KMS-11 (cell line): ENCODE measurements around the gene PLD4.

Source experiments
- H2AFZ ChIP-seq: fragments of 200-600 bp; sonication (generic); 2 replicates; pipeline ENCODE4 v1.6.1; 2016; ENCODE audit warnings: antibody characterized with exemption, mixed run types, low read depth
- H3K27ac ChIP-seq: fragments of 200-600 bp; sonication (generic); 2 replicates; pipeline ENCODE4 v1.6.1; 2016; ENCODE audit warnings: mild to moderate bottlenecking, mixed run types
- H3K27me3 ChIP-seq: fragments of 200-600 bp; sonication (generic); 2 replicates; pipeline ENCODE4 v1.6.1; 2017; ENCODE audit warnings: mild to moderate bottlenecking, low read depth, mixed run types, moderate library complexity; ENCODE audit not compliant: insufficient read depth
- H3K36me3 ChIP-seq: fragments of 200-600 bp; sonication (generic); 2 replicates; pipeline ENCODE4 v1.6.1; 2017; ENCODE audit warnings: mild to moderate bottlenecking, mixed run types; ENCODE audit not compliant: insufficient read depth
- H3K4me1 ChIP-seq: fragments of 200-600 bp; sonication (generic); 2 replicates; pipeline ENCODE4 v1.6.1; 2016; ENCODE audit warnings: mild to moderate bottlenecking, low read depth, mixed run types; ENCODE audit not compliant: poor library complexity, severe bottlenecking
- H3K4me2 ChIP-seq: fragments of 200-600 bp; sonication (generic); 2 replicates; pipeline ENCODE4 v1.7.0; 2016; ENCODE audit warnings: mild to moderate bottlenecking, mixed run types
- H3K4me3 ChIP-seq: fragments of 200-600 bp; sonication (generic); IDR thresholded peaks from 2 replicates; pipeline ENCODE4 v1.6.1; 2017; ENCODE audit warnings: low read depth, low read length, mixed read lengths; ENCODE audit not compliant: insufficient read depth
- H3K79me2 ChIP-seq: fragments of 200-600 bp; sonication (generic); 2 replicates; pipeline ENCODE4 v1.6.1; 2016; ENCODE audit warnings: low read depth, mixed run types; ENCODE audit not compliant: insufficient read depth
- H3K9ac ChIP-seq: fragments of 200-600 bp; sonication (generic); 2 replicates; pipeline ENCODE4 v1.6.1; 2016; ENCODE audit warnings: mild to moderate bottlenecking, mixed run types
- H4K20me1 ChIP-seq: fragments of 200-600 bp; sonication (generic); 2 replicates; pipeline ENCODE4 v1.6.1; 2016; ENCODE audit warnings: mild to moderate bottlenecking, mixed run types; ENCODE audit not compliant: insufficient read depth
- TF ChIP-seq, protein P1 (sequence below): fragments of 200-600 bp; sonication (generic); conservative IDR thresholded peaks from 2 replicates; pipeline ENCODE4 v1.6.1; 2017; ENCODE audit warnings: low read depth, mild to moderate bottlenecking, antibody characterized with exemption, low read length, moderate library complexity, mixed read lengths

PLD4 gene

DNA sequence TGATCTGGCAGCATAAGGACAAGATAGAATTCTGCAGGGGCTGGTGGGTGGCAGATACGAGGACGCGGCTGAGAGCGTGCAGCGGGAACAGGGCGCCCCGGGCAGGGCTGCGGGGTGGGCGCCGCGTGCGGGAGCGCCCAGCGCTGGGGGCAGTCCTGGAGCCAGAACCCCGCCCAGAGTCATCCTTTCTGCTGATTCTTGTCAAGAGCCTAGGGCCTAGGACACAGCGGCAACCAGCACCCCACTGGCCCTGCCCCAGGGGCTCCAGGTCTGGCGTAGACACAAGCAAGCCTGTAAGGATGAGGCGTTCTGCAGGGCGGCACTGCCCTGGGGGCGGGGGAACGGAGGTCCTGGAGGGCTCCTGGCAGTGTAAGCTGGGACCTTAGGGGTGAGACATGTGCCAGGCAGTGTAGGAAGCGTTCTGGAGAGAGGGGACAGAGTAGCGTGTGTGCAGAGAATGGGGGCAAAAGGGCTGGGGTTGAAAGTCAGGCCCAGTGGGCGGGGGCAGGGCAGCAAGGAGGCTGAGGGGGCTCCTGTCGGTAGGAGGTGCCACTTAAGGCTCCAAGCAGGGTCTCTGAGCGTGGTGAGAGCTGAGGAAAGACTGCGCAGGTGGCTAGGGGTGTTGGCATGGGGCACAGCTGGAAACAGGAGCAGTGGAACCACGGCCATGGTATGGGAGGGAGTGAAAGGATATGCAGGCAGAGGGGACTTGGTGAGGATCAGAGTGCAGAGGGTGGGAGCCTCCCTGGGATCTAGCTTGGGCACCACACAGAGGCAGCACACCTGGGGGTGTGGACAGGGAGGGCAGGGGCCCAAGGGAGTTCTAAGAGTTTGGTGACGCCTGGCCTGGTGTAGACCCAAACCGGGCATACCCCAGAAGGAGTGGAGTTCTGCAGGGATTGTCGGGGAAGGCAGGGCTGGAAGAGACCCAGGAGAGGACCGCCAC, 54.3 kb downstream of the PLD4 start:
- Histone ChIP-seq H4K20me1 (no peaks in the 10 kb centered on the region), H3K4me1 (peaks cover 20% of the 10 kb centered on the region), H3K36me3 (no peaks in the 10 kb centered on the region), H3K4me2 (no peak overlapping the region), H3K27me3 (no peaks in the 10 kb centered on the region), H2AFZ (no peak overlapping the region), H3K79me2 (no peaks in the 10 kb centered on the region), H3K9ac (no peak overlapping the region), H3K27ac (no peak overlapping the region), H3K4me3 (no peak overlapping the region)
- TF ChIP-seq, protein P1, sequence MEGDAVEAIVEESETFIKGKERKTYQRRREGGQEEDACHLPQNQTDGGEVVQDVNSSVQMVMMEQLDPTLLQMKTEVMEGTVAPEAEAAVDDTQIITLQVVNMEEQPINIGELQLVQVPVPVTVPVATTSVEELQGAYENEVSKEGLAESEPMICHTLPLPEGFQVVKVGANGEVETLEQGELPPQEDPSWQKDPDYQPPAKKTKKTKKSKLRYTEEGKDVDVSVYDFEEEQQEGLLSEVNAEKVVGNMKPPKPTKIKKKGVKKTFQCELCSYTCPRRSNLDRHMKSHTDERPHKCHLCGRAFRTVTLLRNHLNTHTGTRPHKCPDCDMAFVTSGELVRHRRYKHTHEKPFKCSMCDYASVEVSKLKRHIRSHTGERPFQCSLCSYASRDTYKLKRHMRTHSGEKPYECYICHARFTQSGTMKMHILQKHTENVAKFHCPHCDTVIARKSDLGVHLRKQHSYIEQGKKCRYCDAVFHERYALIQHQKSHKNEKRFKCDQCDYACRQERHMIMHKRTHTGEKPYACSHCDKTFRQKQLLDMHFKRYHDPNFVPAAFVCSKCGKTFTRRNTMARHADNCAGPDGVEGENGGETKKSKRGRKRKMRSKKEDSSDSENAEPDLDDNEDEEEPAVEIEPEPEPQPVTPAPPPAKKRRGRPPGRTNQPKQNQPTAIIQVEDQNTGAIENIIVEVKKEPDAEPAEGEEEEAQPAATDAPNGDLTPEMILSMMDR: no peak

DNA sequence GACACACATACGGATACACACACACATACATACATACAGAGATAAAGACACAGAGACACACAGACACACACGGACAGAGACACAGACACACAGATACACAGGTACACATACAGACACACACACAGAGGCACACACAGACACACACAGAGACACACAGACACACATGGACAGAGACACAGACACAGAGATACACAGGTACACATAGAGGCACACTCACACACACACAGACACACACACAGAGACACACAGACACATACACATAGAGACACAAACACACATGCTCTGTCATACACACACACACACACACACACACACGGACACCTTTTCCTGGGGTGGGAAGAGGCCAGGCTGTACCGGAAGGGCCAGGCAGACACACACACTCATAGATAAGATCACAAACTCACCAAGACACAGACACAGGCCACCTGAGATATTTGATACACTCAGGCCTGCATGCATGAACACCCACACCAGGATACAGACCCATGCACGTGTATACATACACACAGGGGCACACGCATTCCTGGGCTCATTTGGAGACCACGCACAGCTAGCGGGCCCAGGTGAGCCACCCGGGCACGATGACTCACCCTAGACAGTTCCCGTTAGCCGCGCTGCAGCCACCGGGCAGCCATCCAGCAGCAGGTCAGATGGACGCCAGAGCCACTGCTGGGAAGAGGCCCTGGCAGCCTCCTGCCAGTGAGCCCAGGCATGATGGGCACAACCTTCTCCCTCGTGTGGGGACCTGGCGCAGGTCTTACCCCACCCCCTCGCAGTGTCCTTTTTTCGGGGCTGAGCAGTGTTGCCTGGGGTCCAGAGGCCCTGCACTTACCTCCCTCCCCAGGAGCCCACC, 55.3 kb downstream of the PLD4 start:
- Histone ChIP-seq H4K20me1 (no peaks in the 10 kb centered on the region), H3K79me2 (no peaks in the 10 kb centered on the region), H3K4me2 (no peak overlapping the region), H3K27me3 (no peaks in the 10 kb centered on the region), H3K4me1 (peaks cover 20% of the 10 kb centered on the region), H2AFZ (no peak overlapping the region), H3K27ac (no peak overlapping the region), H3K4me3 (no peak overlapping the region), H3K9ac (no peak overlapping the region), H3K36me3 (no peaks in the 10 kb centered on the region)
- TF ChIP-seq, protein P1: no peak

- H3K36me3 ChIP-seq: no peaks in the 10 kb centered on the region
- H2AFZ ChIP-seq: no peak overlapping the region
- no peaks in the 10 kb centered on the region for H3K79me2 ChIP-seq
- no peaks in the 10 kb centered on the region for H3K27me3 ChIP-seq
- TF ChIP-seq, protein P1: no peak
- H3K9ac ChIP-seq: no peak overlapping the region
- H3K4me3 ChIP-seq: no peak overlapping the region
- no peak overlapping the region for H3K27ac ChIP-seq
- H4K20me1 ChIP-seq: no peaks in the 10 kb centered on the region
- H3K4me2 ChIP-seq: no peak overlapping the region
- peaks cover 14% of the 10 kb centered on the region for H3K4me1 ChIP-seq
Observed at GRCh38 chr14:104980611-104981531, 56.2 kb downstream of the PLD4 start.
